Panc1 (cell line): Measurements from ENCODE around the gene LYPD6. TPM values are rescaled to one million over a fixed set of nuclear protein-coding genes. Genes with fewer than 3 reads are reported as not detected.

Source experiments
- ATAC-seq: fragments of 200-7000 bp; cut with Tn5 transposase; 2 replicates; pipeline ENCODE4 v1.9.1; 2020; ENCODE audit warnings: mild to moderate bottlenecking, moderate library complexity
- BruUV-seq: library from RNA; stranded (reverse); fragments of 400-500 nt; replicated peaks from 2 replicates; lab custom pipeline; 2021; lab: Mats Ljungman, UMichigan
- CTCF ChIA-PET: fragments of 300-600 bp; sonication (Branson Sonifier 250); formaldehyde crosslinking; loops from one replicate; lab custom pipeline; 2022; ENCODE audit warnings: antibody characterized with exemption; lab: Charles Lee
- POLR2A ChIA-PET: fragments of 300-600 bp; sonication (Branson Sonifier 250); formaldehyde crosslinking; loops from one replicate; lab custom pipeline; 2022; ENCODE audit warnings: antibody characterized with exemption; lab: Charles Lee
- DNase-seq: peaks from one replicate; pipeline ENCODE4 v3.0.0-alpha.2; 2010; ENCODE audit warnings: low read depth, low spot score
- H3K27ac ChIP-seq: 2 replicates; pipeline ENCODE4 v1.5.1; 2011; ENCODE audit warnings: mild to moderate bottlenecking, low read length, inconsistent platforms
- H3K27me3 ChIP-seq: fragments of 200-500 bp; sonication (Bioruptor generic); 2 replicates; pipeline ENCODE4 v1.6.0; 2014; ENCODE audit warnings: low read length, inconsistent platforms; ENCODE audit not compliant: control insufficient read depth, insufficient read depth
- H3K36me3 ChIP-seq: fragments of 200-500 bp; sonication (Bioruptor generic); 2 replicates; pipeline ENCODE4 v1.5.1; 2014; ENCODE audit warnings: inconsistent platforms, mild to moderate bottlenecking, low read length, moderate library complexity; ENCODE audit not compliant: control insufficient read depth, insufficient read depth
- H3K4me1 ChIP-seq: 2 replicates; pipeline ENCODE4 v1.5.1; 2011; ENCODE audit warnings: inconsistent platforms, mild to moderate bottlenecking, low read length, moderate library complexity; ENCODE audit not compliant: control insufficient read depth, insufficient read depth
- H3K4me3 ChIP-seq, 2 experiments: 2 replicates each; pipeline ENCODE4 v1.5.1; 2011 to 2012; ENCODE audit warnings: low read depth in 2 of 2, low read length in 2 of 2, mild to moderate bottlenecking in 2 of 2, inconsistent platforms in 1 of 2, moderate library complexity in 1 of 2
- H3K9me3 ChIP-seq: fragments of 200-500 bp; sonication (Bioruptor generic); 2 replicates; pipeline ENCODE4 v1.5.1; 2014; ENCODE audit warnings: low read depth, mild to moderate bottlenecking, inconsistent platforms, low read length, moderate library complexity; ENCODE audit not compliant: control insufficient read depth, insufficient read depth
- POLR2AphosphoS5 ChIP-seq: IDR thresholded peaks from 2 replicates; pipeline ENCODE4 v1.6.1; 2012; ENCODE audit warnings: mild to moderate bottlenecking, low read depth, low read length, moderate library complexity
- REST ChIP-seq, 2 experiments: IDR thresholded peaks; 2 replicates each; pipeline ENCODE4 v1.6.1; 2011 to 2012; ENCODE audit warnings: low read depth in 2 of 2, control low read depth in 1 of 2, low read length in 1 of 2, mild to moderate bottlenecking in 1 of 2, moderate library complexity in 1 of 2; ENCODE audit not compliant: insufficient read depth in 1 of 2
- SIN3A ChIP-seq: IDR thresholded peaks from 2 replicates; pipeline ENCODE4 v1.6.1; 2012; ENCODE audit warnings: low read depth, mild to moderate bottlenecking, low read length, moderate library complexity, borderline replicate concordance; ENCODE audit not compliant: insufficient read depth
- TCF7L2 ChIP-seq: IDR thresholded peaks from 2 replicates; pipeline ENCODE4 v1.6.1; 2011; ENCODE audit warnings: mild to moderate bottlenecking, low read depth, low read length, inconsistent platforms
- in situ Hi-C: cut with HindIII; loops from 2 replicates; pipeline ENCODE4 v1.10.0; 2016; ENCODE audit warnings: low sequenced_read_pairs, low pct_unique_long_range_greater_than_20kb
- intact Hi-C: fragments of 100-400 bp; cut with micrococcal nuclease; formaldehyde crosslinking; loops from one replicate; pipeline ENCODE4 v1.10.0; 2022; ENCODE audit not compliant: unreplicated experiment
- total RNA-seq: library from RNA; stranded (reverse); gene quantifications from one replicate; pipeline ENCODE4 v1.2.1, GENCODE V29; 2021; ENCODE audit not compliant: unreplicated experiment
- TF ChIP-seq, protein P1 (sequence below): fragments of 450-650 bp; IDR thresholded peaks from 2 replicates; pipeline ENCODE4 v1.5.1; 2017; ENCODE audit warnings: mild to moderate bottlenecking

Gene LYPD6
- total RNA-seq, 1 experiment from 2014 or later: 0.31 TPM

- ChIA-PET POLR2A (no interaction called here), CTCF (no interaction called here)
- no peak for DNase-seq
- in situ Hi-C loops (no loop called here), intact Hi-C loops (no loop called here)
- ATAC-seq: no peak
- Histone ChIP-seq H3K27me3 (no peaks in the 10 kb centered on the region), H3K9me3 (0 out of 2 replicates have a peak, but pooled peaks cover 3% of the 10 kb centered on the region), H3K27ac (no peak overlapping the region), H3K36me3 (no peaks in the 10 kb centered on the region), H3K4me1 (no peaks in the 10 kb centered on the region), H3K4me3 (no peak overlapping the region)
- no peak for TF ChIP-seq POLR2AphosphoS5
- TF ChIP-seq, protein P1, sequence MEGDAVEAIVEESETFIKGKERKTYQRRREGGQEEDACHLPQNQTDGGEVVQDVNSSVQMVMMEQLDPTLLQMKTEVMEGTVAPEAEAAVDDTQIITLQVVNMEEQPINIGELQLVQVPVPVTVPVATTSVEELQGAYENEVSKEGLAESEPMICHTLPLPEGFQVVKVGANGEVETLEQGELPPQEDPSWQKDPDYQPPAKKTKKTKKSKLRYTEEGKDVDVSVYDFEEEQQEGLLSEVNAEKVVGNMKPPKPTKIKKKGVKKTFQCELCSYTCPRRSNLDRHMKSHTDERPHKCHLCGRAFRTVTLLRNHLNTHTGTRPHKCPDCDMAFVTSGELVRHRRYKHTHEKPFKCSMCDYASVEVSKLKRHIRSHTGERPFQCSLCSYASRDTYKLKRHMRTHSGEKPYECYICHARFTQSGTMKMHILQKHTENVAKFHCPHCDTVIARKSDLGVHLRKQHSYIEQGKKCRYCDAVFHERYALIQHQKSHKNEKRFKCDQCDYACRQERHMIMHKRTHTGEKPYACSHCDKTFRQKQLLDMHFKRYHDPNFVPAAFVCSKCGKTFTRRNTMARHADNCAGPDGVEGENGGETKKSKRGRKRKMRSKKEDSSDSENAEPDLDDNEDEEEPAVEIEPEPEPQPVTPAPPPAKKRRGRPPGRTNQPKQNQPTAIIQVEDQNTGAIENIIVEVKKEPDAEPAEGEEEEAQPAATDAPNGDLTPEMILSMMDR: no peak
- TF ChIP-seq TCF7L2: no peak
- no peak for TF ChIP-seq REST (IDR thresholded peaks at IDR 0.05; ENCODE audit: insufficient read depth in 1 of 2, low read depth in 2 of 2, low read length in 1 of 2)
- no peak for TF ChIP-seq SIN3A
- no TSS peak for BruUV-seq
These were observed 128.1 kb downstream of the LYPD6 start for GRCh38 chr2:149458502-149458901.

DNA sequence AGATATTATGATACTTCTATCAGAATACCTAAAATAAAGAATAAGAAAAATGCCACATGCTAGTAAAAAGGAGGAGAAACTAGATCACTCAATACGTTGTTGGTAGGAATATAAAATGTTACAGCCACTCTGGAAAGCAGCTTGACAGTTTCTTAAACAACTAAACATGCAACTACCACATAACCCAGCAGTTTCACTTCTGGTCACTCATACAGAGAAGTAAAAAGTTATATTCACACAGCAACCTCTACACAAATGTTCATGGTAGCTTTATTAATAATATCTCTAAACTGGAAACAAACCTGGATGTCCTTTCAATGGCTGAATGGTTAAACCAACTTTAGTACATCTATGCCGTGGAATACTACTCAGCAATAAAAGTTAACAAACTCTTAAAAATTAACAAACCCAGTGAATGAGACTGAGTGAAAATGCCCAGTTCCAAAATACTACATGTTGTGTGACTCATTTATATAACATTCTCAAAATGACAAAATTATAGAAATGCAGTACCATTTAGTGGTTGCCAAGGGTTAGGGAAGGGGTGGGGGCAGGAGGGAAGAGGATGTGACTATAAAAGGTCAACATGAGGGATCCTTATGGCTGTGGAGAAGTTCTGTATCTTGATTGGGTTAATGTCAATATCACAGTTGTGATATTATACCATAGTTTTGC lies 133.1 kb downstream of the LYPD6 start:
- no TSS peak for BruUV-seq
- ChIA-PET CTCF (no interaction called here), POLR2A (no interaction called here)
- DNase-seq (no peak), ATAC-seq (no peak)
- no peaks in the 10 kb centered on the region for H3K27me3 ChIP-seq
- H3K27ac ChIP-seq: no peak overlapping the region
- in situ Hi-C loops (no loop called here), intact Hi-C loops (no loop called here)
- no peak overlapping the region for H3K4me3 ChIP-seq
- H3K36me3 ChIP-seq: no peaks in the 10 kb centered on the region
- 0 out of 2 replicates have a peak, but pooled peaks cover 3% of the 10 kb centered on the region for H3K9me3 ChIP-seq
- H3K4me1 ChIP-seq: no peaks in the 10 kb centered on the region
- no peak for TF ChIP-seq TCF7L2
- no peak for TF ChIP-seq POLR2AphosphoS5
- TF ChIP-seq, protein P1: no peak
- no peak for TF ChIP-seq REST (IDR thresholded peaks at IDR 0.05; ENCODE audit: insufficient read depth in 1 of 2, low read depth in 2 of 2, low read length in 1 of 2)
- TF ChIP-seq SIN3A: no peak
